ENCODE measurements around the gene TOMT.
A peak's percentile ranks its signal among the peaks of the same experiment; 100 is the strongest.

Gene TOMT

GRCh38 chr11:72088076-72088808, 17.5 kb upstream of the TOMT start:
- DNase-seq: no peak

- DNase-seq: peak; percentile 74
These were observed 14.4 kb upstream of the TOMT start for GRCh38 chr11:72091292-72091691.

- DNase-seq: no peak
These were observed 7.0 kb upstream of the TOMT start for GRCh38 chr11:72098741-72099140.

- DNase-seq: no peak
These were observed 5.7 kb upstream of the TOMT start for GRCh38 chr11:72100009-72100408.

- no peak for DNase-seq
These were observed 5.3 kb upstream of the TOMT start for GRCh38 chr11:72100462-72100861.

GRCh38 chr11:72102162-72102561, 3.6 kb upstream of the TOMT start:
- DNase-seq: no peak

GRCh38 chr11:72102631-72102945, 3.1 kb upstream of the TOMT start:
- no peak for DNase-seq

- peak; percentile 98 for DNase-seq
These were observed 2.6 kb upstream of the TOMT start, which contains the start of gene LAMTOR1 for GRCh38 chr11:72102946-72103753. LAMTOR1 (minus strand) TSS chr11:72103297; CDS start chr11:72103224, 73 bp downstream.

GRCh38 chr11:72103754-72104167, 2.0 kb upstream of the TOMT start:
- DNase-seq: peak; percentile 16

- DNase-seq: no peak
These were observed 5.8 kb downstream of the TOMT start for GRCh38 chr11:72111300-72112142.

- peak; percentile 99 for DNase-seq
These were observed 6.6 kb downstream of the TOMT start, which contains the start of gene ANAPC15 for GRCh38 chr11:72112143-72112977. ANAPC15 (minus strand) TSS chr11:72112695; CDS start chr11:72111276, 1,419 bp downstream.

- no peak for DNase-seq
These were observed 7.5 kb downstream of the TOMT start for GRCh38 chr11:72112978-72113808.

GRCh38 chr11:72114570-72114969, 8.8 kb downstream of the TOMT start:
- DNase-seq: no peak

GRCh38 chr11:72116019-72116755, 10.5 kb downstream of the TOMT start:
- DNase-seq: no peak

- DNase-seq: no peak
These were observed 13.5 kb downstream of the TOMT start for GRCh38 chr11:72119198-72119597.

GRCh38 chr11:72120930-72121329, 15.2 kb downstream of the TOMT start:
- DNase-seq: no peak

GRCh38 chr11:72122607-72123006, 16.9 kb downstream of the TOMT start:
- DNase-seq: no peak

GRCh38 chr11:72123117-72123653, 17.5 kb downstream of the TOMT start:
- DNase-seq: no peak

GRCh38 chr11:72124046-72124445, 18.3 kb downstream of the TOMT start:
- DNase-seq: no peak

GRCh38 chr11:72125956-72126355, 20.2 kb downstream of the TOMT start:
- no peak for DNase-seq
